HG02973 (cell line): ENCODE measurements around the gene MARCO.
"Not testable (repeated sequence)": the region's sequence is repeated elsewhere in the genome, so short reads cannot be mapped to it uniquely, and the experiment has no call there.

Source experiments
- ATAC-seq: cut with Tn5 transposase; IDR thresholded peaks from one replicate; pipeline ENCODE4 v1.9.1; 2021; ENCODE audit warnings: moderate library complexity; ENCODE audit not compliant: unreplicated experiment

Gene MARCO

GRCh38 chr2:119028327-119029174 is 86.6 kb downstream of the MARCO start:
- ATAC-seq = no peak

GRCh38 chr2:119029297-119029696 is 87.3 kb downstream of the MARCO start:
- no peak for ATAC-seq

GRCh38 chr2:119037922-119038321 is 95.9 kb downstream of the MARCO start:
- ATAC-seq = not testable (repeated sequence)

GRCh38 chr2:119040730-119041129 is 98.7 kb downstream of the MARCO start:
- ATAC-seq = no peak
